Neural progenitor cell (in vitro differentiated cells): ENCODE data around the gene VPS29.

Experiments
- CTCF ChIP-seq: fragments of 200-600 bp; sonication (generic); IDR thresholded peaks from 2 replicates; pipeline ENCODE4 v1.5.1; 2017; ENCODE audit warnings: antibody characterized with exemption, mild to moderate bottlenecking
- EZH2phosphoT487 ChIP-seq: fragments of 200-600 bp; sonication (generic); IDR thresholded peaks from 2 replicates; pipeline ENCODE4 v1.6.1; 2017; ENCODE audit warnings: antibody characterized with exemption

DNA sequence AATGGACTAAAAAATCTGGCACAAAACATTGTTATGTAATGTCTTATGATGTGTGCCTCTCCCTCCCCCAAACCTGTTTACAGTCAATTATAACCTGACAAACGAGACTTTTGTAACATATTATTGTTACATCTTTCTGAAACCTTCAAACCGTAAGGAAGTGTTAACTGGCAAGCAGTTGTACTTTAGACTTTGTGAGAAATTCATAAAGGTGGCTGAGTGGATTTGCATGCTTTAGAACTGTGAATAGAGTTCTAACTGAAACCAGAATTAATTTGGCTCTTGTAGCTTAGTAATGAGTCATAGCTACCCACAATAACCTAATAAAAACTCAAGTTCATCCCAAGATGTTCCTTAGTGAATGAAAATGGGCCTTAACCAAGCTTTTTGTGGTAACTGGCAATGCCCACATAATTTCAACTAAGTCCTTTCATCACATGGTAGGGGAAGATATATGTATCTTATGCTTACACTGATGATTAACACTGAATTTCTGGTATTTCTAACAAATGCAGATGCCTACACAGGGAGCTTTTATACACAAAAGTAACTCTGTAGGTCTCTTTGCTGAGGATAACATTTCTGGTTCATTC lies 29.9 kb upstream of the VPS29 start:
- TF ChIP-seq CTCF (no peak), EZH2phosphoT487 (no peak)
